ENCODE results near the gene KCNQ1. TPM values are rescaled to one million over a fixed set of nuclear protein-coding genes. Genes with fewer than 3 reads are reported as not detected.

The KCNQ1 gene
- total and polyA plus RNA-seq, 8 donors, result 14.0 to 61.1 (median 46.7) TPM

GRCh38 chr11:2880646-2881045 is 435.8 kb downstream of the KCNQ1 start:
- 82 to 83% methylated on average over 7 of the region's 7 CpGs for WGBS, 2 donors
- Histone ChIP-seq H3K4me3 (no peak overlapping the region), H3K9me3 (no peaks in the 10 kb centered on the region), H3K36me3 (no peaks in the 10 kb centered on the region), H3K27ac (no peak overlapping the region), H3K27me3 (no peaks in the 10 kb centered on the region), H3K4me1 (no peaks in the 10 kb centered on the region)
- DNase-seq, result no peak
- TF ChIP-seq, protein P1, sequence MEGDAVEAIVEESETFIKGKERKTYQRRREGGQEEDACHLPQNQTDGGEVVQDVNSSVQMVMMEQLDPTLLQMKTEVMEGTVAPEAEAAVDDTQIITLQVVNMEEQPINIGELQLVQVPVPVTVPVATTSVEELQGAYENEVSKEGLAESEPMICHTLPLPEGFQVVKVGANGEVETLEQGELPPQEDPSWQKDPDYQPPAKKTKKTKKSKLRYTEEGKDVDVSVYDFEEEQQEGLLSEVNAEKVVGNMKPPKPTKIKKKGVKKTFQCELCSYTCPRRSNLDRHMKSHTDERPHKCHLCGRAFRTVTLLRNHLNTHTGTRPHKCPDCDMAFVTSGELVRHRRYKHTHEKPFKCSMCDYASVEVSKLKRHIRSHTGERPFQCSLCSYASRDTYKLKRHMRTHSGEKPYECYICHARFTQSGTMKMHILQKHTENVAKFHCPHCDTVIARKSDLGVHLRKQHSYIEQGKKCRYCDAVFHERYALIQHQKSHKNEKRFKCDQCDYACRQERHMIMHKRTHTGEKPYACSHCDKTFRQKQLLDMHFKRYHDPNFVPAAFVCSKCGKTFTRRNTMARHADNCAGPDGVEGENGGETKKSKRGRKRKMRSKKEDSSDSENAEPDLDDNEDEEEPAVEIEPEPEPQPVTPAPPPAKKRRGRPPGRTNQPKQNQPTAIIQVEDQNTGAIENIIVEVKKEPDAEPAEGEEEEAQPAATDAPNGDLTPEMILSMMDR (IDR thresholded peaks at IDR 0.05), result no peak
- no peak for FAIRE-seq
- no peak for ATAC-seq
- intact Hi-C loops (cut with DNase I), result loop anchor here in 2 of 3 donors (10.0 kb wide), 1 partner anchor 186 kb away; the partner anchor contains the start of gene KCNQ1OT1 (in 2 of the 2)

GRCh38 chr11:2881076-2881980 is 436.5 kb downstream of the KCNQ1 start:
- FAIRE-seq, result no peak
- Histone ChIP-seq H3K4me1 (no peaks in the 10 kb centered on the region), H3K36me3 (no peaks in the 10 kb centered on the region), H3K9me3 (no peaks in the 10 kb centered on the region), H3K4me3 (no peak overlapping the region), H3K27ac (no peak overlapping the region), H3K27me3 (no peaks in the 10 kb centered on the region)
- no peak for ATAC-seq
- peak in 1 of 6 donors; percentile 56 for DNase-seq
- intact Hi-C loops (cut with DNase I), result loop anchor here in 2 of 3 donors (10.0 kb wide), 1 partner anchor 187 kb away; the partner anchor contains the start of gene KCNQ1OT1 (in 2 of the 2)
- 78% methylated on average over 19 of the region's 19 CpGs for WGBS, 2 donors
- TF ChIP-seq, protein P1 (IDR thresholded peaks at IDR 0.05), result no peak

DNA sequence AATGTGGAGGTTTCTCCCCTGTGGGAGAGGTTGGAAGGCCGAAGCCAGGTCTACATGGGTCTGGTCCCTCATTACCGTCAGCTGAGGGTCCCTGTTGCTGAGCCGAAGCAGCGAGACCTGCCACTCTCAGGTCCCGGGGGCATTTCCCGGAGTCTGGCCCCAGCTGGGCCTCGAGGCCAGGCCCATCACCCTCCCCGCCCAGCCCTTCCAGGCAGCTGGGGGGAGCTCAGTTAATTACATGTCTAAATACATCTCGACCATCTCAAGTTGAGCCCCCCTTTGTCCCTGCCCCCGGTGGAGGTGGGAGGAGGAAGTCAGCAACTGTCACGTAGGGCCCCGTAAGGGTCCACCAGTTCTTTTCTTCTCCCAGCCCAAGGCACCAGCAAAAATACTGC is 437.2 kb downstream of the KCNQ1 start:
- H3K4me1 ChIP-seq, result no peaks in the 10 kb centered on the region
- DNase-seq, result peak in 2 of 6 donors; percentile 54 to 59
- ATAC-seq, result no peak
- intact Hi-C loops (cut with DNase I), result loop anchor here in 2 of 3 donors (10.0 kb wide), 1 partner anchor 187 kb away; the partner anchor contains the start of gene KCNQ1OT1 (in 2 of the 2)
- no peak overlapping the region for H3K27ac ChIP-seq
- H3K4me3 ChIP-seq, result no peak overlapping the region
- no peaks in the 10 kb centered on the region for H3K27me3 ChIP-seq
- H3K36me3 ChIP-seq, result no peaks in the 10 kb centered on the region
- no peak for FAIRE-seq
- TF ChIP-seq, protein P1 (IDR thresholded peaks at IDR 0.05), result no peak
- 66 to 74% methylated on average over 12 of the region's 12 CpGs for WGBS, 2 donors
- H3K9me3 ChIP-seq, result no peaks in the 10 kb centered on the region

DNA sequence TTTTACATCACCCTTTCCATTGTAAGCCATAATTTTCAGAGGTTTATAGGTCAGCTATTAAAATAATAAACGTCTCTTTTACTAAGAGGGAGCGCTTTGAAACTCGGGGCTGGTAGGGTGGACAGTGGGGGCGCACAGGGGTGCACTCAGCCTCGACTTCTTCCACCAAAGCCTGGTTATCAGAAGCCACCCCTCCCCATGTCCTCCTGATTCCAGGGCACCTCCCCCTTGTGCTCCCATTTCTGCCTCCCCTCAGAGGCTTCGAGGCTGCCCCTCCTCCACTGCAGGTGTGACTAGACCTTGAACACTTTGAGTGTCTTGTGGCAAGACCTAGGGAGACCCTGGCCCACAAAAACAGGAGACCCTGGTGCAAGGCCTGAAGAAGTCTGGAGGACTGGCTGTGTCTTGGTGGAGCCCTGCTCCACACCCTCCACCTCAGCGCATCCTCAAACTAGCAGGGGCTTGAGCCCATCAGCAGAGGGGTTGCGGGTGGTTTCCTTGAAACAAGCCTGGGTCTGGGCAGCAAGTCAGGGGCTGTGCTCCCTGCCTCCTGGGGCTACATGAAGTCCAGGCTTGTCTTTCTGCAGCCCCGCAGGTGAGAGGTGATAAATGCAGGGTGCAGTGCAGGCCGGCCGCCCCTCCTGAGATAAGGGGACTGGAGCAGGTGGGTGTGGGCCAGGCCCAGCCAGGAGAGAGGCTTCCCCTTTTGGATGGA is 437.7 kb downstream of the KCNQ1 start:
- intact Hi-C loops (cut with DNase I), result loop anchor here in 2 of 3 donors (10.0 kb wide), 1 partner anchor 188 kb away; the partner anchor contains the start of gene KCNQ1OT1 (in 2 of the 2)
- Histone ChIP-seq H3K27me3 (no peaks in the 10 kb centered on the region), H3K36me3 (no peaks in the 10 kb centered on the region), H3K4me3 (peak overlapping the region in 2 of 4 donors; percentile 62 to 75), H3K4me1 (no peaks in the 10 kb centered on the region), H3K9me3 (no peaks in the 10 kb centered on the region), H3K27ac (no peak overlapping the region)
- 62% methylated on average over 11 of the region's 11 CpGs for WGBS, 2 donors
- FAIRE-seq (no peak), DNase-seq (peak in 2 of 6 donors; percentile 54 to 64), ATAC-seq (no peak)
- TF ChIP-seq, protein P1 (IDR thresholded peaks at IDR 0.05), result no peak
